ENCODE data around the gene HPGD.

The HPGD gene

GRCh38 chr4:174522183-174523024, at the start of gene HPGD:
Gene HPGD (minus strand): TSS chr4:174522488. CDS start chr4:174522451, 37 bp downstream.
- peak; percentile 22 for DNase-seq (ENCODE audit: low read depth)

- DNase-seq (ENCODE audit: low read depth), result no peak
These were observed 42.2 kb upstream of the HPGD start for GRCh38 chr4:174564529-174564928.

GRCh38 chr4:174563399-174563798, 41.1 kb upstream of the HPGD start:
- no peak for DNase-seq (ENCODE audit: low read depth)

GRCh38 chr4:174561560-174561959, 39.3 kb upstream of the HPGD start:
- DNase-seq (ENCODE audit: low read depth), result no peak

- no peak for DNase-seq (ENCODE audit: low read depth)
These were observed 37.6 kb upstream of the HPGD start for GRCh38 chr4:174559894-174560293.

GRCh38 chr4:174555789-174556630, 33.7 kb upstream of the HPGD start:
- no peak for DNase-seq (ENCODE audit: low read depth)

- no peak for DNase-seq (ENCODE audit: low read depth)
These were observed 32.0 kb upstream of the HPGD start for GRCh38 chr4:174554231-174554728.

- no peak for DNase-seq (ENCODE audit: low read depth)
These were observed 31.5 kb upstream of the HPGD start for GRCh38 chr4:174553828-174554227.

GRCh38 chr4:174553031-174553430, 30.7 kb upstream of the HPGD start:
- DNase-seq (ENCODE audit: low read depth), result no peak

GRCh38 chr4:174550541-174550940, 28.3 kb upstream of the HPGD start:
- DNase-seq (ENCODE audit: low read depth), result no peak

- no peak for DNase-seq (ENCODE audit: low read depth)
These were observed 27.4 kb upstream of the HPGD start for GRCh38 chr4:174549721-174550120.

GRCh38 chr4:174545268-174545667, 23.0 kb upstream of the HPGD start:
- DNase-seq (ENCODE audit: low read depth), result no peak

- DNase-seq (ENCODE audit: low read depth), result no peak
These were observed 22.2 kb upstream of the HPGD start for GRCh38 chr4:174544496-174544895.

GRCh38 chr4:174540175-174540574, 17.9 kb upstream of the HPGD start:
- no peak for DNase-seq (ENCODE audit: low read depth)

- no peak for DNase-seq (ENCODE audit: low read depth)
These were observed 17.3 kb upstream of the HPGD start for GRCh38 chr4:174539571-174539970.

GRCh38 chr4:174538876-174539250, 16.6 kb upstream of the HPGD start:
- no peak for DNase-seq (ENCODE audit: low read depth)

GRCh38 chr4:174538123-174538875, 16.0 kb upstream of the HPGD start:
- no peak for DNase-seq (ENCODE audit: low read depth)

- no peak for DNase-seq (ENCODE audit: low read depth)
These were observed 15.3 kb upstream of the HPGD start for GRCh38 chr4:174537634-174538033.

- no peak for DNase-seq (ENCODE audit: low read depth)
These were observed 12.2 kb upstream of the HPGD start for GRCh38 chr4:174534461-174534860.

- no peak for DNase-seq (ENCODE audit: low read depth)
These were observed 10.2 kb upstream of the HPGD start for GRCh38 chr4:174532445-174532844.

GRCh38 chr4:174531486-174531885, 9.2 kb upstream of the HPGD start:
- no peak for DNase-seq (ENCODE audit: low read depth)

- no peak for DNase-seq (ENCODE audit: low read depth)
These were observed 5.9 kb upstream of the HPGD start for GRCh38 chr4:174528226-174528625.
